GM21723 (cell line): ENCODE data around the gene CFAP299.

ENCODE experiments used
- ATAC-seq: cut with Tn5 transposase; IDR thresholded peaks from one replicate; pipeline ENCODE4 v1.9.1; 2021; ENCODE audit warnings: mild to moderate bottlenecking, moderate library complexity; ENCODE audit not compliant: unreplicated experiment

CFAP299 gene

GRCh38 chr4:80495865-80496264 lies 160.3 kb downstream of the CFAP299 start:
- no peak for ATAC-seq

GRCh38 chr4:80498725-80499124 lies 163.2 kb downstream of the CFAP299 start:
- no peak for ATAC-seq

GRCh38 chr4:80500613-80501012 lies 165.1 kb downstream of the CFAP299 start:
- no peak for ATAC-seq

- ATAC-seq, result no peak
Measured at GRCh38 chr4:80507077-80507476, 171.5 kb downstream of the CFAP299 start.

GRCh38 chr4:80507507-80507906 lies 172.0 kb downstream of the CFAP299 start:
- ATAC-seq, result peak; percentile 84

- no peak for ATAC-seq
Measured at GRCh38 chr4:80515496-80515895, 180.0 kb downstream of the CFAP299 start.

- ATAC-seq, result no peak
Measured at GRCh38 chr4:80521438-80521837, 185.9 kb downstream of the CFAP299 start.

- ATAC-seq, result no peak
Measured at GRCh38 chr4:80526697-80527096, 191.2 kb downstream of the CFAP299 start.

GRCh38 chr4:80529026-80529425 lies 193.5 kb downstream of the CFAP299 start:
- no peak for ATAC-seq

GRCh38 chr4:80532674-80533333 lies 197.3 kb downstream of the CFAP299 start:
- no peak for ATAC-seq

- no peak for ATAC-seq
Measured at GRCh38 chr4:80535551-80535950, 200.0 kb downstream of the CFAP299 start.

- ATAC-seq, result no peak
Measured at GRCh38 chr4:80538276-80538926, 202.9 kb downstream of the CFAP299 start.

- ATAC-seq, result no peak
Measured at GRCh38 chr4:80539190-80539589, 203.7 kb downstream of the CFAP299 start.

GRCh38 chr4:80540349-80540748 lies 204.8 kb downstream of the CFAP299 start:
- peak; percentile 20 for ATAC-seq

- ATAC-seq, result peak; percentile 97
Measured at GRCh38 chr4:80540785-80541469, 205.4 kb downstream of the CFAP299 start.

- ATAC-seq, result no peak
Measured at GRCh38 chr4:80542747-80543146, 207.2 kb downstream of the CFAP299 start.

- no peak for ATAC-seq
Measured at GRCh38 chr4:80560337-80560736, 224.8 kb downstream of the CFAP299 start.

GRCh38 chr4:80566203-80566872 lies 230.8 kb downstream of the CFAP299 start:
- ATAC-seq, result no peak

- no peak for ATAC-seq
Measured at GRCh38 chr4:80568891-80569290, 233.4 kb downstream of the CFAP299 start.

GRCh38 chr4:80576796-80577195 lies 241.3 kb downstream of the CFAP299 start:
- ATAC-seq, result no peak

- no peak for ATAC-seq
Measured at GRCh38 chr4:80578001-80578400, 242.5 kb downstream of the CFAP299 start.

GRCh38 chr4:80585542-80585941 lies 250.0 kb downstream of the CFAP299 start:
- ATAC-seq, result no peak
